NCI-H510A (cell line): ENCODE measurements around the gene SLC35G4.
"Not testable (repeated sequence)": the region's sequence is repeated elsewhere in the genome, so short reads cannot be mapped to it uniquely, and the experiment has no call there.

Experiments
- DNase-seq: peaks from one replicate; lab custom pipeline; 2025; lab: John Stamatoyannopoulos, UW

SLC35G4 gene

DNA sequence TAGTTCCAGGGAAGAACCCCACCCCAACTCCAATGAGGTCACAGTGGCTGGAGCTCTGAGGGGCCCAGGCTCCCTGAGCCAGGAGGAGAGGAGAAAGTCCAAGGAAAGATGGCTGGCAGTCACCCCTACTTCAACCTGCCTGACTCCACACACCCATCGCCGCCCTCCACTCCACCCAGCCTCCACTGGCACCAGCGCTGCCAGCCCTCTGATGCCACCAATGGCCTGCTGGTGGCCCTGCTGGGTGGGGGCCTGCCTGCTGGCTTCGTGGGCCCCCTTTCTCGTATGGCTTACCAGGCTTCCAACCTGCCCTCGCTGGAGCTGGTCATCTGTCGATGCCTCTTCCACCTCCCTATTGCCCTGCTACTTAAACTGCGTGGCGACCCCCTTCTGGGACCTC is at the start of gene SLC35G4:
Gene SLC35G4, plus strand, starts transcription at position 109 of the 400 bp plus-strand sequence. Its CDS starts 0 bp downstream, at position 109.
- not testable (repeated sequence) for DNase-seq

DNA sequence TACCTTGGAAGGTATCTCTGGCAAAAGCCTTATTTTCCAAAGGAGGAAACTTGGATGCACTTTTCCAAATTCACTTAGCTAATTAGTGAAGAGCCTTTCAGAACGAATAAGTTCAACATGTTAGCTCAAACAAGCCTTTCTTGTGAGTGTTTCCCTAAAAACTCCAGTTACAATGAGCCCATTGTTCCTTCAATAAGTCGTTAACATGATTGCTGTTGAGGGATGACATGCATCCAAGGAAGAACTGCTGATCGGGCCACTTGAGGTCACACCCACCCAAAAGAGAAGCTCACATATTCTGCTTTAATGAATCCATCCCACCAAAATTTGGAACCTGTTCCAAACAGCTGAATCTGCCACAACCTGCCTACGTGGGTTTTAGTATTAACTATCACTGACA is 48.1 kb upstream of the SLC35G4 start:
- no peak for DNase-seq

DNA sequence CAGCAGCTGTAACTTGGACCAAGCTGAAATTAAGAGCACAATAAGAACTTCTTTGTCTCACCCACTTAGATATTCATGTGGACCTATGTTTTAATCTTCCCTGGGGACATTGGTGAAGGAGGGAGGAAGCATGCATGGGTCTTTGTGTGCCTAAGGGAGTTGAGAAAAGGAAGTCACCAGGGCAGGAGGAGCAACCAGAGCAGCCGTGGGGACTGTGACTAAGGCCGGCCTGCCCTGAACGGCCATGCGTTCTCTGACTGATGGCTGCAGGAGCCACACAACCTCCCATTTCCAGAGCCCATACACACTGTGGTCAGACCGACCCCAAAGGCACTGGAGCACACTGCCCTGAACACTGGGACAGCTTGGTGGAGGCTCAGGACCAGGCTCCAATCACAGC is 43.7 kb upstream of the SLC35G4 start:
- no peak for DNase-seq

DNA sequence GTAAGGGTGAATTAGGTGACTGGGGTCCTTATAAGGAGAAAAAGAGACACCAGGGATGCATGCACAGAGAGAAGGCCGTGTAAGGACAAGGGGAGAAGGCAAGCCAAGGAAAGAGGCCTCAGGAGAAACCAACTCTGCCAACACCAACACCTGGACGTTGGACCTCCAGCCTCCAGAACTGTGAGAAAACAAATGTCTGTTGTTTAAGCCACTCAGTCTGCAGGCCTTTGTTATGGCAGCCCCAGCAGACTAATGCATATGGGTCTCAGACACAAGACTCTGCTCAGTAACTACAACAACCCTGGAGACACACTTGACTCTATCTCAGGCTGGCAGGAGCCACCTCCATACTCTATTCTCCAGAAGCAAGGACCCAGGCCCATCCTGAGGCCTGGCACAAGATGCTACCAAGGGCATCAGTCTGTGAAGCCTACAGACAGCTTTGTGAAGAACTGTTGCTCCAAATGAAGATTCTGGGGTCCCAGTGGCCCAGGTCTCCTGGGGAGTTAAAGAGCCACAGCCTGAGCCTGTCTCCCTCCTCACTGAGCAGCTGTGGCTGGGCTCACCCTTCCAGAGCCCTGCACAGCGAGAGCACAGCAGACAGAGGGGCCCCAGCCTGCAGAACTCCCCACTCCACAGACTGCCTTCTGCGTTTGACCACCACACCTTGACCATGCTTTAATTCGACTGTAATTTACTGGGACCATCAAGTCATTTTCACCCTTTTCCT is 43.0 kb upstream of the SLC35G4 start:
- no peak for DNase-seq

DNA sequence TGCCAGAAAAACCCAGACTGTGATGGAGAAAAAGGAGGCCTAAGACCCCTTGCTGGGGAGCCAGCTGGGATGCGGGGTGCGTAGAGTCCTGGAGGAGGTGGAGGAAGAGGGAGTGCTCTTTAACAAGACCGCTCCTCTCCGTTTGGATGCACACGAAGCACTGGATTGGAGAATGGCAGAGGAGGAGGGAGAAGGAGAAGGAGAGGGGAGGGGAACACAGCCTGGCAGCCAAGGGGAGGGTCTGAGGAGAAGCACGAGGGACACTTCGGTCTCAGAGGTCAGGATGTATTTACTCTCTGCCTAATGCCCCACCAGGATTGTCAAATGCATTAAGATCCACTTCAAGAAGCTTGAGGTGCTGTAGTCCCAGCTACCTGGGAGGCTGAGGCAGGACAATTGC is 42.0 kb upstream of the SLC35G4 start:
- no peak for DNase-seq

DNA sequence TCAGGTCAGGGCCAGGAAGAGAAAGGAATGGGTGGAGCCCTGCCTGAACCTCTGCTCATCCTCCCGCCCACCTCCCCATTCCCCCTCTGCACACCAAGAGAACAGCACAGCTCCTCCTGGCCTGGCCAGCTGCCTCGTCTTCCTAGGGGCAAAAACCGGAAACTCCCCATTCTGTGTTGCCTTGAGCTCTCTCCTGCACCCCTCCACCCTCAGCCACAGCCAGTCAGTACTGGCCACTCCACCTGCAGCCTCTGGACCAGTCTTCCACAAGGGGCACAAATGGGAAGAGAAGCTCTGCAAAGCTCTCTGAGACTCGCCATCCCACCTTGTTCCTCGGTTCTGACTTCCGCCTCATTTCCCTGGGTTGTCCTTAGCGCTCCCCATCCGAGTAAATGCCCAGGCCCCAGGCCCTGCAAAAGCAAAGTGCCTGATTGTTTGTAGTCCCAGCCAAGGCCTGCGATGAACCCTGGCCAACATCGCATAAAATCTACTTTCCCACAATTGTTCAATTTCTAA is 39.3 kb upstream of the SLC35G4 start:
- no peak for DNase-seq

DNA sequence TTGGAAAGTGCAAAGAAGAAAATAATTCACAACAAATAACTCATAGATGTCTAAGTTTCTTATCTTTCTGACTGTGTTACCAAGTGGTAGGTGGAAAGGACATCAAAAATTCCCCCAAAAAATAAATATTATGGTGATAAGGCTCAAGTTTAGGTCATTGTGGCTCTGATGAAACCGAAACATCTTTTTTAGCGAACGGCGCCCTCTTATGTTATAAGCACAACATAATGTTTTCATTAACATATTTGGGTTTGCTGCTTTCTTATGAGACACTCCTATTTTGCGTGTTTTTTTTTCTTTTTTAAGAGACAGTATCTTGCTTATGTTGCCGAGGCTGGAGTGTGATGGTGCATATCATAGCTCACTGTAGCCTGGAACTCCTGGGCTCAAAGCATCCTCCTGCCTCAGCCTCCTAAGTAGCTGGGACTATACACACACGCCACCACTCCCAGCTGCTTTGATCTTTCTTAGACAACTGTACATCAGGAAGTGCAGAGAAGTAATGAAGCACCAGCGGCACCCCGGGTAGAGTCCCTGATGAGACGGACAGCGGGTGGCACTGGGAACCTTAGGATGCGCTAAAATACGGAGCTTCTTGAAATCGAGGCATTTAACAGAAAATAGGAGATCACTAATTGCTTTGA is 38.5 kb upstream of the SLC35G4 start:
- no peak for DNase-seq

DNA sequence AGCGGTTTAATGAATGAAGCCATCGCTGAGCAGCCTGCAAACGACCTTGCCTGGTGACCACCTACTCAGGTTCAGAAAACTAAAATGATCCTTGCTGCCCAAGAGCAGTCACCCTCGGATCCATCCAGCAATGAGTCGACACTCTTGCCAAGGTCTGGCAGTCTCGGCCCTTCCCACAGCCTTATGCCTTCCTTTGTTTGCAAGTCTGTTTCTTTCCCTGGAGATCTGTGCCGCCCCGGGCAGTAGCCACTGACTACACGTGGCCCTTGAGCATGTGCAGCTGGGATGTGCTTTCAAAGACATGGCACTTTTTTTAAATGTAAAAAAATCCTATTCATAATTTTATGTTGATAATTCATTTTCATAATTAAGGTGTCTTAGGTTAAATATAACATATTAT is 37.2 kb upstream of the SLC35G4 start:
- no peak for DNase-seq

DNA sequence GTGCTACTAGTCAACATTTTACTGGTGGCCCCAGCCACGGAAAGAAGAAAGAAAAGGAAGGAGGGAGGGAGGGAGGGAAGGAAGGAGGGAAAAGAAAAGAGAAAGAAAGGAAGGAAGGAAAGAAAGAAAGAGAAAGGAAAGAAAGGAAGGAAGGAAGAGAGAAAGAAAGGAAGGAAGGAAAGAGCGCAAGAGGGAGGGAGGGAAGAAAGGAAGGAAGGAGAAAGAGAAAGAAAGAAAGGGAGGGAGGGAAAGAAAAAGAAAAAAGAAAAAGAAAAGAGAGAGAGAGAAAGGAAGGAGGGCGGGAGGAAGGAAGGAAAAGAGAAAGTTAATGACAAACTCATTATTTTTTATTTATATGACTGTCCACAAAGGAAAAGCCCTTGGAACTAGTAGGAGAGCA is 34.9 kb upstream of the SLC35G4 start:
- DNase-seq: no peak

DNA sequence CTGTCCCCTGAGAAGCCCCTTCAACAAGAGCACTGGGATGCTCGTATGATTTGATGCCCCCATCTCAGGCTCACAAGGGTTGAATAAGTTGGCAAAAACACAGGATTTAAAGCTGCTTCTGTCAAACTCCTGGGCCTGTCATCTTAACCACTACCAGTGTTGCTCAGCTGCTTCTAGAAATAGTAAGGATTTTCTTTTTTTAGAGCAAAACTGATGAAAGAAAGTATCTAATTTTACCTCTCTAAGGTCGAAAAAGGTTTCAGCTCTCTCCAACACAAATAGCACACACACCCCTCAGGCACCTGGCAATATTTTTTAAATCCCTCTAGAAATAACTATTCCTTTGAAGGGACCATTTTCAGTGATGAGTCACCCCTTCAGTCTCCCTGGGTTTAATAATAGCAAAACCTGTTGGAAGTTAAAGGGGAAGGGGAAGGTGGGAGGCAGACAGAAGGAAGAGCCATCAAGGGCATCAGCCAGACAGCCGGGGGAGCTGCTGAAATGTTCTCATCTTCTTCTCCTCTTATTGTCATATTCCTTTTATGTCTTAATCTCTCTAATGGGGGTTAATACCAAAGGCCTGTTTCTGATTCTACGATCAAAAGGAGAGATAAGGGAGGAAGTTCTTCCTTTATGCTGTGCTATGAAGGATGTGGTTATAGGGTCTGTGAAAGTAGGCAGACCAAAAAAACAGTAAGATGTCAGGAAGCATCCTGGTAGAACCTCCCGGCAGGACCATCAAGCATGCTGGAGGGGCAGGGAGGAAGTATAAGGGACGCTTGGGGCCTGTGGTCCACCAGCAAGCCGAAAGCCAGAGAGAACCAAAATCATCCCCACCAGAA is 31.9 kb upstream of the SLC35G4 start:
- no peak for DNase-seq

DNA sequence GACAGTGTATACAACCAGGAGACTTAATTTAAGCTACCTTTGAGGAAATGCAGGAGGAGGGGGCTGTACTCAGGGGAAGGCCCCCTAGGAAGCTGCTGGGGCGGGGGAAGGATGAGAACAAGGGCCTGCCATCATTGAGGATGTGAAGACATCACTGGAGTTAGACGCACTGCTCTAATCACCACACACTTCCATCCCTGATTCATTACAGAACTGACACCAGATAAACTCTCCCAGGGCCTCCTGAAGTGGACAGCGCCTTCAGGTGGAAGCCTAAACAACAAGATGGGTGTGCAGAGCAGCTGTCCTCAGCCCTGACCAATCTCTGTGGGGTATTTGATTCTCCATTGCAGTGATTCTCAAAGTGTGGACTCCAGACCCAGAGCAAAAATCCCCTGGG is 30.6 kb upstream of the SLC35G4 start:
- no peak for DNase-seq

DNA sequence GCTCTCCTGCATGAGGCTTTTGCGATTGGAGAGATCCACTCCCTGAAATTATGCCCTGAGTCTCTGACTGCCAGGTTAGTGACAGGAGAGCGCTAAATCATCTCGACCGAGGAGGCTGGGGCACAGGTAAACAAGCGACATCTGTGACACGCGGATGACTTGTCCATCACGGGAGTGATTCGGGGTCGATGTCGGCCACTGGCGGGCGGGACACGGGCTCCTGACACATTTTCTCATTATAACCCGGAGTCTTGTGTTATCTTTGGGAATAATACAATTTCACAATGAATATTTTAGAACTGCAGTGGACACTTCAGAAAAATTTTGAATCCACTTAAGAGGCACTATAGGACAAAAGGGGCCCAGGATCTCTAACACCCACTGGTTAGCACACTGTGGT is 29.5 kb upstream of the SLC35G4 start:
- no peak for DNase-seq

DNA sequence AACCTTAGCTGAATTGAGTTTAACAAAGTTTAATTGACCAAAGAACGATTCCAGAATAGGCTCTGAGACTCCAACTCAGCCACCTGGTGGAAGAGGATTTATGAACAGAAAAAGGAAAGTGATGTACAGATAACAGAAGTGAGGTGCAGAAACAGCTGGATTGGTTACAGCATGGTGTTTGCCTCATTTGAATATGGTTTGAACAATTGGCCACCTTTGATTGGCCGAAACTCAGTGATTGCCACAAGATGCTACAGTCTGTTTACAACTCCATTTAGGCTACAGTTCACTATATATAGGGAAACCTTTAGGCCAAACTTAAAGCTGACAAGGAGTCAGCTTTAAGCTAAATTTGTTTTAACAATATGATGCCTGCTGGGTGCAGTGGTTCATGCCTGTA is 28.1 kb upstream of the SLC35G4 start:
- no peak for DNase-seq

DNA sequence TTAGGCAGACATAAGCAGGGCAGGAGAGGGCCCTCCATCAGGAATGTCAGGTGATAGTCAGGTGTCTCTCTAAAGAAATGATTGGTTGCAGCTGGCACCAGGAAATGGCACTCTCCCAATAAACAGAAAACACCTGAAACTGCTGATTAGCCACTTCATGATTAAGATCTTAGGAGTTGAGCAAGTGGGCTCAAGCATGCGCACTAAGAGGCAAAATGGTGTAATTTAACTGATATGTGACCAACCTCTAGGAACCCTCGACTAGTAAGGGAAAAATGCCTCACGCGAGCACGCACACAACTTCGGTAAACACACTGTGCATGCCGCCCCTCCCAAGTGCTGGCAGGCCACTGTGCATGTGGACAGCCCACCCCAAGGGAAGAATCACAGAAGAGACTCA is 23.8 kb upstream of the SLC35G4 start:
- DNase-seq: no peak

DNA sequence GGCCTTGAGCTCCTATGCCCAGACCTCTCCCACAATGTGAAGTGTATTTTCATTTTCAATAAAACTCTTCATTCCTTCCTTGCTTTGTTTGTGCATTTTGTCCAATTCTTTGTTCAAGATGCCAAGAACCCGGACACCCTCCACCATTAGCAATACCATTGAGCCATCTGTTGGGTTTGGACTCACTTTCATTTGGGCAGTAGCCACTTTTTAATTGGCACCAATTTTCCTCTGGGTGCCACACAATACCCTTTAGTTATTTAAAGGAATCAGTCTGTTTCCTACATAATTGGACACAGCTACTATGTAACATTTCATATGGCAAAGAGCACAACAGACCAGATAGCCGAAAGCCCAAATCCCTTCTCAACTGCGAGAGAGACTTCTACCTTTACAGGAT is 22.5 kb upstream of the SLC35G4 start:
- no peak for DNase-seq

DNA sequence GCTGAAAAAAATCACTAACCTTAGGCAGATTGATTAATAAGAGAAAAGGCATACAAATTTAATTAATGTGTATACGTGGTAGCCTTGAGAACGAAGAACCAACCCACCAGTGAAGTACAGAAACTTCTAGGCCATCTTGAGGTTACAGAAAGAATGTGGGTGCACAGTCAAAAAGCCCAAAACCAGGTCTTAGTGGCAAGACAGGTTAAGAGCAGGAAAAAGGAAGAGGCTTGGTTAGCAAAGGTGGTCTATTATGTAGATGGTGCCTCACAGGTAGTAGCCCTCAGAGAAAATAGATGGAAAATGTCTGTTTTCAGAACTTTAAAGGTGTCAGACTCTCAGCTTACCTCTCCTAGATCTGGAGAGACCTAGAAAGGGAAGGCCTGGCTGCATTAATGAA is 22.0 kb upstream of the SLC35G4 start:
- no peak for DNase-seq

DNA sequence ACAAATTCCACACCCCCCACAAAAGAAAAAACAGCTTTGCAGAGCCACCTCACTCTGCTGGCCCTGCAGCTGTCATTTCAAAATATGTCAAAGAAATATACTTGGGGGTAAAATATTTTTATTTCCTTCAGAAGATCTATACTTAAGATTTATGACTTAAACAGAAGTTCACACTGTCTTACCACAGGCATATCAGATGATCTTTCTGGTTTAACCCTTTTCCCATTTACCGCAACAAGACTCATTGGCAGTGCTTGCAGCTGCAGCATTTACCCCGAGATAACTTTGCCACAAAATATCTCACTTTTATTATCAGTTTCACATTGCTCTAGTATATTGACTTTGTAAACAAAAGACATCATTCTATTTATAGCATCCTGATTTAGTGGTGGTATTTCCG is 21.6 kb upstream of the SLC35G4 start:
- DNase-seq: no peak

DNA sequence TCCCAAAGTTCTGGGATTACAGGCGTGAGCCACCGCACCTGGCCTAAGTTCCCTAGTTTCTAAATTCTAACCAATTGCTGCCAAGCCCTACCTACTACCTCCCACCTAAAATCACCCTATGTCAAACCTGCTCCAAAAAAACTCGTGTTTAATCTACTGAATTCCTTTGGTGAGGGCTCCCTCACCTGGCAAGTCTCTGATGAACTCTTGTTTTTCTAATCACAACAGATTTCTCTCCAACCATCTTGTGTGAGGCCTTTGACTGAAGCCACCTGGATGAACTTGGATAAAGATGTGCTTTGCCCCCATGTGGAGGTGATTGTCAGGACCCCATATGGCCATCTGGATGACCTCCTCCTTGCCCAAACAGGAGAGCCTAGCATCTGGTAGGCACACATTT is 17.4 kb upstream of the SLC35G4 start:
- no peak for DNase-seq

DNA sequence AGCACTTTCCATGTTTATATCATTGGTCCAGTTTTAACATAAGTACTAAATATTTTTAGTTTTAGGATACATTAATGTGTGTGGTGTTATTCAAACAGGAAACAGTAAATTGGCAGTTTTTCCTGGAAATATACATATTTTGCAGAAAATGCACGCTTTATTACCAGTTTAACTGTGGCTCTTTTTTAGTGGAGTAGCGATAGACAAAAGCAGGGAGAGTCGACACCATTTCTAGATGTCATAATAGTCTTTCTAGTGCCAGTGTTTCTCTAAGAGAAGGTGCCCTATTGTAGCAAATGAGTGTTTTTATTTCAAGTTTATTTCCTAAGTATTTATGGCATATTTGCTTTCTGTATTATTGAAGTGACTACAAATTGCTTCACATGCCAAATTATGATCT is 9.1 kb upstream of the SLC35G4 start:
- no peak for DNase-seq

DNA sequence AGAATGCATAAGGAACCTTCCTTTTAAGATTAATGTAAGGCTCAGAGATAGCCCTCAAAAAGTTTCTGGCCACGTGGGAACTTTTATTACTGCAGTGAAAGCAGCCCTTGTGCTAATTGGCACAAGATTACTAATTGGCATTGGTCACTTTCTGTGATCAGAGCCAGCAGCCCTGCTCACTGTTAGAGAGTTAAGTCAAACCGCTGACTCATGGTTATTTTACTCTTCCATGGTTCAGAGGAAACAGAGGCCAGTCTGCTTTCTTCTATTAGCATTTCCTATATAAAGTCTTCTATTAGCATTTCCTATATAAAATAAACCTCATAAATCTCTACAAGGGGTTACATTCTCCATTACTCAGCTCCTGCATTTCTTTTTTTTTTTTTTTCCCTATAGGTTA is 1.5 kb upstream of the SLC35G4 start:
- no peak for DNase-seq

DNA sequence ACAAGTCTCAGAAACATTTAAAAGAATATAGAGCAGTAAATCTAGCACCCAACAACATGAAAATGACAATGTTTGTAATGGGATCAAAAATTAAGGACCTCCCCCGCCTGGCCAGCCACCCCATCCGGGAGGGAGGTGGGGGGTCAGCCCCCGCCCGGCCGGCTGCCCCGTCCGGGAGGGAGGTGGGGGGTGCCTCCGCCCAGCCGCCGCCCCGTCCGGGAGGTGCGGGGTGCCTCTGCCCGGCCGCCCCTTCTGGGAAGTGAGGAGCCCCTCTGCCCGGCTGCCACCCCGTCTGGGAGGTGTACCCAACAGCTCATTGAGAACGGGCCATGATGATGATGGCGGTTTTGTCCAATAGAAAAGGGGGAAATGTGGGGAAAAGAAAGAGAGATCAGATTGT is 778 bp upstream of the SLC35G4 start:
- not testable (repeated sequence) for DNase-seq

DNA sequence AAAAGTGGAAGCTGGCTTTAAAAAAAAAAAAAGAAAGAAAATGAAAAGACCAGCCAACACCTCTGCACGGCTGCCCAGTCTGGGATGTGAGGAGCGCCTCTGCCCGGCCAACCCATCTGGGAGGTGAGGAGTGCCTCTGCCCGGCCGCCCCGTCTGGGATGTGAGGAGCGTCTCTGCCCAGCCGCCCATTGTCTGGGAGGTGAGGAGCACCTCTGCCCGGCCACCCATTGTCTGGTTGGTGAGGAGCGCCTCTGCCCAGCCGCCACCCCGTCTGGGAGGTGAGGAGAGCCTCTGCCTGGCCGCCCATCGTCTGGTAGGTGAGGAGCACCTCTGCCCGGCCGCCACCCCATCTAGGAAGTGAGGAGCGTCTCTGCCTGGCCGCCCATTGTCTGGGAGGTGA is 3.7 kb downstream of the SLC35G4 start:
- not testable (repeated sequence) for DNase-seq

DNA sequence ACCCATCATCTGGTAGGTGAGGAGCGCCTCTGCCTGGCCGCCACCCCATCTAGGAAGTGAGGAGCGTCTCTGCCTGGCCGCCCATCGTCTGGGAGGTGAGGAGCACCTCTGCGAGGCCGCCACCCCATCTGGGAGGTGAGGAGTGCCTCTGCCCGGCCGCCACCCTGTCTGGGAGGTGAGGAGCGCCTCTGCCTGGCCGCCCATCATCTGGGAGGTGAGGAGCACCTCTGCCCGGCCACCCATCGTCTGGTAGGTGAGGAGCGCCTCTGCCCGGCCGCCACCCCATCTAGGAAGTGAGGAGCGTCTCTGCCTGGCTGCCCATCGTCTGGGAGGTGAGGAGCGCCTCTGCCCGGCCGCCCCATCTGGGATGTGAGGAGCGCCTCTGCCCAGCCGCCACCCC is 4.2 kb downstream of the SLC35G4 start:
- not testable (repeated sequence) for DNase-seq
